CD4-positive, alpha-beta T cell treated with Interleukin-2 at 100 ng/mL for 4 hours (primary cell): ENCODE measurements around the gene SELENOP.
"Not testable (repeated sequence)": the region's sequence is repeated elsewhere in the genome, so short reads cannot be mapped to it uniquely, and the experiment has no call there.

Source experiments
- DNase-seq: peaks from one replicate; pipeline ENCODE4 v3.0.0-alpha.2; 2020; ENCODE audit warnings: low spot score

SELENOP gene

DNA sequence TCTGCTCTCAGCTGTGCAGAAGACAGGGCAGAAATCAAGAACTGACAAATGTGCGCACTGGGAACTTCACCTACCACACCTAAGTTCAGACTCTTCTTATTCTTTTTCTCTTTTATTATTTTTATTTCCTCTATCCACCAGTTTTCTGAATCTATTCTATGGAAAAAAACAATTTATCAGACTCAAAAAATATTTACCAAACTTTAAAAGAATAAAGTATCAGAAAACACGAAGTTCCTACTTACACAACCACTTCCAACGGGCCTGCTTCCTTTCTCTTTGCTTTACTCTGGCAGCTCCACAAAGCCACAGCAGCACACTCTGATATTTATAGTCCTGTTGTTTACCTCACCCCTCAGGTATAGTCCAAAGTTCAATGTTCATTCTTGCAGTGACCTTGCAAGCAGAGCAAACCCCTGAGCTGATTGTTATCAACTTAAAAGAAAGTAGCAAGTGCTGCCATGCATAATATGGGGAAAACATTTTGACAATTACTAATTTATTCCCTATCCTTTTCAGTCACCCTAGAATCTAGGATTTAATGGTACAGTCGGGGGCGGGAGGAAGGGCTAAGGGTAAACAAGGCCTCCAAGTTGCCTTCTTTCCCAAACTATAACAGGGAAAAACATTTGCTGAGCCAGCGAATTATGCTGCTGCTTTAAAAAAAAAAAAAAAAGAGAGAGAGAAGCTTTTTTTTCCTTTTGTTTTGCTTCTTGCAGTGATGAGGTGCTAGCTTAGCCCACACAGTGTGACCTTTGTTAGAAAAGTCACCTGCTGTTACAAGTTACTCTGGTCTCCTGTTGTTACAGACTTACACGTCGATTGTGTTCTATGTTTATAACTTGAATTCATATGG lies at the start of gene SELENOP:
Gene SELENOP, minus strand, starts transcription at position 302 of the 856 bp plus-strand sequence. CDS start 3,539 bp downstream, outside the sequence.
- no peak for DNase-seq

GRCh38 chr5:42858687-42859086 lies 47.0 kb upstream of the SELENOP start:
- no peak for DNase-seq

DNA sequence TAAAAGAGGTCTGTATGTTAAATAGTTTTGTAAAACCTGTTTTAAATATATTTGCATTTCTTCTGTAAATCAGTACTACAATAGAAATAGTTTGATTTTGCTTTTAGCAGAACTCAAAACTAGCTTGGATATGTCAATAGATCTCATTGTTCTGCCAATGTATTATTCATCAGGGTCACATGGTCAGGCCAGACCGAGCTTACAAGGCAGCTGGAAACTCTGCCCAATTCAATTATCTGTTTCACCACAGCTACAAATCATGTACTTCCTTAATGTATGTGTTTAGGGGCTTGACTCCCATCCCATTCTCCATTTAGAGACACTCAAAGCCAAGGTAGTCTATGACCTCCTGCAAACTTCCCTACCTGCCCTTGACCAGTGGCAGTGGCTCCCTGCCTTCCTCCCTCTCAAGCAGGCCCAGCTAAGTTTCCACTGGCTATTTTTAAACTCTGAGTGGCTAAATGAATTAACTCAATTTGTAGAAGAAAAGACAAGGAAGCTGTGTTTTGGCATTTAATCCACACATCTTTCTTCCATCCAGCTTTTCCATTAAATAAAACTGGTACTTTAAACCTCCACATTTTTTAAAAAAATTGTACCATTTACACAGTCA lies 46.4 kb upstream of the SELENOP start:
- no peak for DNase-seq

- no peak for DNase-seq
These were observed 44.1 kb upstream of the SELENOP start for GRCh38 chr5:42855811-42856210.

DNA sequence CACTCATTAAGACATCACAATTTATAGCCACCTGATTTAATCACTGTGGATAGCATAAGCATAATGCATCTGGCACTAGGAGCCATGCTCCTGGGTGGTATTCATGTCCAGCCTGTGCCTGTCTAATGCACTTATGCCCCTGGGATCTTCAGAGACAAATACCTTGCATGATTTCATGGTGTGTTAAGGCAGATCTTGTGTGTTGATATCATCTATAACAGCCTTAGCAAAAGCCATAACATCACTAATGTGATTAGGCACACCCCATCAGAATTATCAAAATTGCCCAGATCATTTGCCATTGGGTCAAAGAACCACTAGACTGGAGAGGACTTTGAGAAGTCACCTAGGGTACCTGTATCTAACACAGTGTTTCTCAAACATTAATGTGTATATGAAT lies 43.7 kb upstream of the SELENOP start:
- DNase-seq, result no peak

GRCh38 chr5:42854795-42855194 lies 43.1 kb upstream of the SELENOP start:
- DNase-seq, result no peak

DNA sequence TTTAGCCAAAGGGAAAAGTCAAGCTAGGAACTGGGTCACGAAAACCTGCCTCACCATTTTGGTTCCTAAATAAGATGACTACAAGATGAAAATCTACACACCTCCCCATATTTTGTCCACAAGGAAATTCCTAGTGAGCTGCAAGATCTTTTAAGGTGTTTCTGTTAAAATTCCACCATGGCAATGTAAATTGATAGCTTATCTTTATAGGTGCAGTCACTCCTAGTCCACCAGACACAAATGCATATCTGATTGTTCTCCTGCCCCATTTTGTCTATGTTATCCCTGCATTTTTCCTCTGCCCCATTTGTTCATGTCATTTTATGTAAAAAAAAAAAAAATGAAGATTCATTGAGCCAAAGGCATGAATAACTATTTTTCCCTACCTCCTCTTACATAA lies 41.1 kb upstream of the SELENOP start:
- no peak for DNase-seq

- DNase-seq, result no peak
These were observed 39.8 kb upstream of the SELENOP start for GRCh38 chr5:42851481-42851880.

GRCh38 chr5:42848545-42848944 lies 36.9 kb upstream of the SELENOP start:
- no peak for DNase-seq

DNA sequence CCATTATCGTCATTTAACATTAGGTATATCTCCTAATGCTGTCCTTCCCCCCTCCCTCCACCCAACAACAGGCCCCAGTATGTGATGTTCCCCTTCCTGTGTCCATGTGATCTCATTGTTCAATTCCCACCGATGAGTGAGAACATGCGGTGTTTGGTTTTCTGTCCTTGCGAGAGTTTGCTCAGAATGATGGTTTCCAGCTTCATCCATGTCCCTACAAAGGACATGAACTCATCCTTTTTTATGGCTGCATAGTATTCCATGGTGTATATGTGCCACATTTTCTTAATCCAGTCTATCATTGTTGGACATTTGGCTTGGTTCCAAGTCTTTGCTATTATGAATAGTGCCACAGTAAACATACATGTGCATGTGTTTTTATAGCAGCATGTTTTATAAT lies 32.7 kb upstream of the SELENOP start:
- not testable (repeated sequence) for DNase-seq

GRCh38 chr5:42843675-42844292 lies 32.1 kb upstream of the SELENOP start:
- DNase-seq, result no peak

DNA sequence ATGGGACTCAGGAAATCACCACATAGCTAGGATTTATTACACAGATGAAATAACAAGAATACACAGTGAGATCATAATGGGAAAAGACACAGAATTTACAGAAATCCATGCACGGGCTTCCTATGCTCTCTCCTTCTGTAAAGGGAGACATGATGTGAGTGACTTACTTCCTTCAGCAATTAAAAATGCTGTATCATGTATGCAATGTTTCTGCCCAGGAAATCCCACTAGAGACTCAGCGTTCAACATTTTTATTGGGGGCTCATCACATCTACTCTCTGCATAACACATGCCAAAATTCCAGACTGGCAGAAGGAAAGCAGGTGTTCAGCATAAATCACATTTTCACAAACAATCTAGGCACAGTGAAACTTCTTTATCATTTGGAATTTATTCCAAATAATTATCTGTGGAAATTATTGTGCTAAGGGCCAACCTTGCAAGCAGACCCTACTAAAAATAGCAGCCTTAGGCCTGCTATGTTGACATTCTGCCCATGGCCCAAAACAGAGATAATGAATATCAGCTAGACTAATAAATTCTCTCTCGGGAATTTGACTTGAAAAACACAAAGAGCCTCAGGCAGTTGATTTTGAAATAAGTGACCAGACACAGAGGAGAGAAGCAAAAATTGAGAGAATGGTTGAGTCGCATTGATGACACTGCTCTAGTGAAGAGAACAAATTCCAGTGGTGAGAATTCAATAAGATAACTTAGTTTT lies 31.4 kb upstream of the SELENOP start:
- no peak for DNase-seq

DNA sequence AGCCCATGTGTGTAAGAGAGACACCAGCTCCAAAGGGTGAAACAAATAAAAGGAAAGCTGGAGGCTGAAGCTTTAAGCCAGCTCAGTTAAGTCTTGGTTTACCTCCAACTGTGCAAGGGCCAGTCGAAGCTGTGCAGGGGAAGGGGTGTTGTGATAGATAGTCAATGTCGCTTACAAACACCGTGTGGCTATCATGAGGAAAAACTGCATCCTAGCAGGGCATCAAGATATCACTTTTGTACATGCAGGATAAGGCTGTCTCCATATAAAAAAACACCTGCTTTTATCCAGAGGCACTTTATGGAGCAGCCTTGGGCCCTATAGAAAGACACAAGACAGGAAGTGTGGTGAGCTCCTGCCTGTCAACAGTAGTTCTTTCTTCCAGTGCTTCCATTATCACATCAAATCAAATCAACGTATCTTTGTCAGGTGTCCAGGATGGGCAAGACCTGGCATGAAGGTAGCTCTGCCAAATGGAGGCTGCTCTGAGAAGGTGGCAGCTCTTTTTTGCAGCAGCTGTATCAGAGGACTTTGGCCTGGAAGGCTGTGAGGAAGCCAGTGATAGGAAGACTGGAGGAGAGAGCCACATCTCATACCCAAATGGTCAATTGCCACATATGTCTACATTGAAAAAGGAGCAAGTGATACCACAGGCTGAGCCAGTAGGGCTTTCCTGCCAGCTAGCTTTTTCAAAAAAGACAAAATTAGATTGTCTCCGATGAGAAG lies 29.3 kb upstream of the SELENOP start:
- no peak for DNase-seq

- no peak for DNase-seq
These were observed 28.6 kb upstream of the SELENOP start for GRCh38 chr5:42840269-42840668.

DNA sequence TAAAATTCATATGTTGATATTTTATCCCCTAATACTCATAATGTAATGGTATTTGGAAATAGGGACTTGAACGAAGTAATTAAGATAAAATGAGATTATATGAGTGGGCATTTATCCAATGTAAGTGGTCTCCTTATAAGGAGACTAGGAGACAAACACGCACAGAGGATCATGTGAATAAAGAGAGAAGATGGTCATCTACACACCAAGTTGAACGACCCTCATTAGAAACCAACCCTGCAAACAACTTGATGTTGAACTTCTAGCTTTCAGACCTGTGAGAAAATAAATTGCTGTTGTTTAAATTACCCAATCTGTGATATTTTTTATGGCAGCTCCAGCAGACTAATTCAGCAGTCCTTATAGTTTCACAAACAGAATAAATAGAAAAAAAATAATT lies 27.5 kb upstream of the SELENOP start:
- DNase-seq, result no peak

- no peak for DNase-seq
These were observed 25.9 kb upstream of the SELENOP start for GRCh38 chr5:42837601-42838000.

DNA sequence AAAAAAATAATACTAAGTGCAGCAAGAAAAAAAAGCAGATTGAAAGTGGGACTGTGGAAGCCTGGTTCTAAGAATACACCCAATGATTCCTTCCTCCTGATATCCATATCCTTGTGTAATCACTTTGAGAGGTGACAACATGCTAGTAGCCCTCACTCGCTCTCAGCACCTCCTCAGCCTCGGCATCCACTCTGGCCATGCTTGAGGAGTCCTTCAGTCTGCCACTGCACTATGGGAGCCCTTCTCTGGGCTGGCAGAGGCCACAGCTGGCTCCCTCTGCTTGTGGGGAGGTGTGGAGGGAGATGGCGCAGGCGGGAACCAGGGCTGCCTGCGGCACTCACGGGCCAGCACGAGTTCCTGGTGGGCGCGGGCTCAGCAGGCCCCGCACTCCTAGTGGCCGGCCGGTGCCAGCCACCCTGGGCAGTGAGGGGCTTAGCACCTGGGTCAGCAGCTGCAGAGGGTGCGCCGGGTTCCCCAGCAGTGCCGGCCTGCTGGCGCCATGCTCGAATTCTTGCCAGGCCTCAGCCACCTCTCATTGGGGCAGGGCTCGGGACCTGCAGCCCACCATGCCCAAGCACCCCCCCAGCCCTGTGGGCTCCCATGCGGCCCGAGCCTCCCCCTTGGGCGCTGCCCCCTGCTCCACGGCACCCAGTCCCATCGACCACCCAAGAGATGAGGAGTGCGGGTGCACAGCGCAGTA lies 24.5 kb upstream of the SELENOP start:
- no peak for DNase-seq

- DNase-seq, result no peak
These were observed 20.4 kb upstream of the SELENOP start for GRCh38 chr5:42832060-42832459.

DNA sequence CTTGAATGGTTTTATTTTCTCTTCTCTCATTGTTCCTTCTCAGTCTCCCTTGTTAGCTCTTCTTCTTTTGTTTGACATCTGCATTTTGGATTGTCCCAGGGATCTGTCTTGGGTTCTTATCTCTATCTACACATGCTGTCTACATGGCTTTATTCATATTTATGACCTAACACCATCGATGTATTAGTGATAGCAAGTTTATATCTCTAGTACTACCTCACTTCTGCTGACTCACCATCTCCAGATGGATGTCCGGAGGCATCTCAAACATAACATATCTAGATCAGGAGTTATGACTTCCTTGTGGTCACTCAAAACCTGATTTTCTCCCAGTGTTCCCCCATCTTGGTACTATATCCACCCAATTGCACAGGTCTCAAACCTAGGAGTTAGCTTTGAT lies 19.2 kb upstream of the SELENOP start:
- DNase-seq, result no peak

DNA sequence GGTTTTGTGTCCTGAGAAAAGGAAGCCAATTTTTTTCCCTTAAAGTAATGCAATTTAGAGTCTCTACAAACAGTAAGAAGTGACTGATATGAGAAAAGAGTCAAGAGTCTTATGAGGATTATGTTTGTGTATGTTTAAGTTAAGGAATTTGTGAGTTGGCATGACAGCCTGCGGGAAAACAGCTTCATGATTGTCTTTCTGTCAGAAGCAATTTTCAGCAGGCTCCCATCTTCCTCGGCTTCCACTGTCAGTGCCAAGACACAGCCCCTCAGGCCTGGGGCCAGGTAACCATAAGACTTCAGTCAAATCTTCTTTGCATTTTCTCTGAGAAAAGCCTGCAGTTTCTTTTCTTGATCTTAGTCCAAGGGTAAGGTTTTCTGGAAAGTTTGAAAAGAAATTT lies 17.0 kb upstream of the SELENOP start:
- no peak for DNase-seq
